Activated T-helper 2 cell treated with anti-CD3 and anti-CD28 coated beads, Interferon-gamma antibody, Interleukin-2, Interleukin-4, amounts not matched to agents 10 μg/mL and 5 μg/mL and 100 μg/mL, durations not matched to agents 14 hours and 24 hours and 36 hours (primary cell): ENCODE measurements around the gene NFATC1. TPM values are rescaled to one million over a fixed set of nuclear protein-coding genes. Genes with fewer than 3 reads are reported as not detected.

Experiments used
- DNase-seq: peaks from one replicate; pipeline ENCODE4 v3.0.0; 2021; ENCODE audit warnings: low spot score
- H3K27ac Mint-ChIP-seq: one replicate; pipeline ENCODE4 v1.8.0; 2021; ENCODE audit warnings: mixed read lengths
- H3K27me3 Mint-ChIP-seq: one replicate; pipeline ENCODE4 v1.8.0; 2021; ENCODE audit warnings: low read depth, mixed read lengths
- H3K36me3 Mint-ChIP-seq: one replicate; pipeline ENCODE4 v1.8.0; 2021; ENCODE audit warnings: low read depth, mixed read lengths
- H3K4me1 Mint-ChIP-seq: one replicate; pipeline ENCODE4 v1.8.0; 2021; ENCODE audit warnings: low read depth, mixed read lengths
- H3K4me3 Mint-ChIP-seq: one replicate; pipeline ENCODE4 v1.8.0; 2021; ENCODE audit warnings: low read depth, mild to moderate bottlenecking, moderate library complexity, mixed read lengths
- H3K9me3 Mint-ChIP-seq: one replicate; pipeline ENCODE4 v1.8.0; 2021; ENCODE audit warnings: mixed read lengths
- intact Hi-C: fragments of 100-400 bp; cut with micrococcal nuclease; formaldehyde crosslinking; loops from one replicate; pipeline ENCODE4 v1.15.1; 2023
- total RNA-seq: library from RNA; stranded (reverse); gene quantifications from 2 replicates; pipeline ENCODE4 v1.2.3, GENCODE V29; 2022

Gene NFATC1
- total RNA-seq, 1 donor from 2014 or later, result 99.9 TPM

DNA sequence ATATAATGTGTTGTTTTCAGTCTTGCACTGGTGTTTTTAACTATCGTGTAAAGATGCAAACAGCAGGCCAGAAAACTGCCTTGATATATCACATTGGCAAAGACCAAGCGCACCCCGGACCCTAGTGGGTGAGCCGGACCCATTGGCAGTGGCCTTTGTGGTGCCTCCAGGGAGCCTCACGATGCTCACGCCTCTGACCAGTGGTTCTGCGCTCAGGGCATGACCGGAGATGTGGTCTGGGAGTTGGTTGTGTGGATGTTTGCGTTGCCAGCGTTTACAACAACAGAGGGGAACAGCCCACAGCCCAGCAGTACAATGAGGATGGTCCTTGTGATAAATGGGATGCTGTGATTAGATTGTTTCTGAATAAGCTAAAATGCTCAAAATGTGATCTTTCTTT is 32.6 kb downstream of the NFATC1 start:
- H3K36me3 Mint-ChIP-seq, result peaks cover 42% of the 10 kb centered on the region
- no peaks in the 10 kb centered on the region for H3K27me3 Mint-ChIP-seq
- intact Hi-C loops, result no loop called here
- H3K9me3 Mint-ChIP-seq, result no peaks in the 10 kb centered on the region
- H3K4me3 Mint-ChIP-seq, result no peak overlapping the region
- H3K27ac Mint-ChIP-seq, result no peak overlapping the region
- peaks cover 8% of the 10 kb centered on the region for H3K4me1 Mint-ChIP-seq
- no peak for DNase-seq

DNA sequence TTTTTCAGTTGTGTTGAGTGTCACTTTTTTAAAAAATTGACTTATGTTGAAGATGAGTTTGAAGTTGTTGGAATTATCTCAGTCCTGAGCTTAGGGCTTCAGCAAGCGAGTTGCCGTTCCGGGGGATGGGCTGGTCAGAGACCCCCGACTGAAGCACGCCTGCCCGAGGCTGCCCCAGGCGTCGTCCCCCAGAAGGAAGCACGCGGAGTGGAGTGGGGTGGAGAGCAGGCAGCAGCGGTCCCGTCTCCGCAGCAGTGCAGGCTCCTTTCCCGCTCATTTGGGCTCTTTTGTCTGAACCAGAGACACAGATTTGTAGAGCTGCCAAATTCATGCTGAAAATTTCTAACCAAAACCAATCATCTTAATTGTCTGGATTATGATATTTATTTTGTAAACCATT is 33.7 kb downstream of the NFATC1 start:
- intact Hi-C loops, result no loop called here
- Mint-ChIP-seq H3K4me3 (no peak overlapping the region), H3K27ac (no peak overlapping the region), H3K36me3 (peaks cover 42% of the 10 kb centered on the region), H3K9me3 (no peaks in the 10 kb centered on the region), H3K27me3 (no peaks in the 10 kb centered on the region), H3K4me1 (peaks cover 8% of the 10 kb centered on the region)
- DNase-seq, result no peak

DNA sequence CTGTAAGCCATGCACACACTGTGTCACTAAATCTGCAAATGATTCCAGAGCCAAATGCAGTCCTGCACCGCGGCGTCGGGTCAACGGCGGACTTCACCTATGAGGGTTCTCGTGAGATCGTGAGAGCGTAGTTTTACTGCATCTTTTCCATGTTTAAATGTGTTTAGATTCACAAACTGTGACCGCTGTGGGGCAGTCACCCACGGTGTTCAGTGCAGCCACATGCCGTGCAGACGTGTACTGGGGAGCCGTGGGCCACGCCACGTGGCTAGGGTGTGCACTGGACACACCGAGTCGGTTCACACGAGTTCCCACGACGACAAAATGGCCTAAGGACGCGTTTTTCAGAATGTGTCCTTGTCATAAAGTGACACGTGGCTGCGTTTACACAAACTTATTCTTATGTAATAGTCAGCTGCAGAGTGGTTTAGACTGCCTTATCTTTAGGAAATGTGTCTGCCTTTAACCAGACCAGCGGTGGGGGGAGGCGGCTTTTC is 34.1 kb downstream of the NFATC1 start:
- H3K4me1 Mint-ChIP-seq, result peaks cover 3% of the 10 kb centered on the region
- DNase-seq, result no peak
- H3K9me3 Mint-ChIP-seq, result no peaks in the 10 kb centered on the region
- intact Hi-C loops, result no loop called here
- no peak overlapping the region for H3K27ac Mint-ChIP-seq
- H3K36me3 Mint-ChIP-seq, result peaks cover 41% of the 10 kb centered on the region
- H3K4me3 Mint-ChIP-seq, result no peak overlapping the region
- no peaks in the 10 kb centered on the region for H3K27me3 Mint-ChIP-seq

DNA sequence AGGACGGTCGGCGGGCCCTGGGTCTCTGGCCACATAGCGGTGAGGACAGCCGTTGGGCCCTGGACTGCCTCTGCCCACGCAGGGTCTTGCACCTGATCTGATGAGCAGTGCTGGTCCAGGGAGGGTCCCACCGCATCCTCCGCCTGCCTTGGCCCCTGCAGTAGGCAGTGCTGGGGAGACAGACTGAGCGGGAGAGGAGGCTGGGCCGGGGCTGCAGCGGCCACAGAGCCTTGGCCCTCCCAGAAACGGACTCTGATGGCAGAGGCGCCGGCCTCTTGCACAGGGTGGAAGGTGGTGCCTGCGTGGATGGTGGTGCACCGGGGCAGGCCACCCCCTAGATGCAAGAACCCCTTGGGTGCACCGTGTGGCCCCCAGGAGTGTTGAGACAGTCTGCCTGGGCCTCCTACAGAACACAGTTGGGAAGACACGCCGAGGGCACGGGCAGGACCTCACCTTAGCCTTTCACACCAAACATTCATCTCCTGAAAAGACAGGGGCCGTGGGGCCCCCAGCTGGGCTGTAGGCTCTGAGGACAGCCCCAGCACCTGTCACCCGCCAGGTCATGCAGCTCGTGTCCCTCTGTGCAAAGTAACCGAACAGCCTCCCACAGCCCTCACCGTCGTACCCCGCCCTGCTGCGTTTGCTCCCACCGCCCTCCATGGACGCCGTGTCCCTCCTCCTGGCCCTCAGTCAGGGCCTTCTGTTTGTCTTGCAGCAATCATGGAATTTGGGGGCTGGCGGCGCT is 36.8 kb downstream of the NFATC1 start:
- intact Hi-C loops, result no loop called here
- peaks cover 2% of the 10 kb centered on the region for H3K4me1 Mint-ChIP-seq
- H3K9me3 Mint-ChIP-seq, result no peaks in the 10 kb centered on the region
- no peaks in the 10 kb centered on the region for H3K27me3 Mint-ChIP-seq
- DNase-seq, result no peak
- no peak overlapping the region for H3K4me3 Mint-ChIP-seq
- peaks cover 43% of the 10 kb centered on the region for H3K36me3 Mint-ChIP-seq
- H3K27ac Mint-ChIP-seq, result no peak overlapping the region

DNA sequence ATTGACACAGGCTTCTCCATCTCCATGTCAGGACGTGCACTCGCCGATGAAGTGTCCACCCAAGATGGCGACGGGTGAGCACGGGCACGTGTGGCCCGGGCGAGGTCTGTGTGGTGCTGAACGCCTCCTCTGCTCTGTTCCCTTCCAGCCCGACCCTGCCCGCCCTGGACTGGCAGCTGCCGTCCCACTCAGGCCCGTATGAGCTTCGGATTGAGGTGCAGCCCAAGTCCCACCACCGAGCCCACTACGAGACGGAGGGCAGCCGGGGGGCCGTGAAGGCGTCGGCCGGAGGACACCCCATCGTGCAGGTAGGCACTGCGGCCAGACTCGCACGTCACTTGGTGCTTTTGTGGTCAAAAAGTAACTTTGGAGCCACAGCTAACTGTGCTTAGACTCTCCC is 37.7 kb downstream of the NFATC1 start:
- Mint-ChIP-seq H3K36me3 (peaks cover 40% of the 10 kb centered on the region), H3K4me3 (no peak overlapping the region), H3K4me1 (peaks cover 2% of the 10 kb centered on the region), H3K9me3 (no peaks in the 10 kb centered on the region), H3K27me3 (no peaks in the 10 kb centered on the region), H3K27ac (no peak overlapping the region)
- intact Hi-C loops, result no loop called here
- DNase-seq, result no peak

DNA sequence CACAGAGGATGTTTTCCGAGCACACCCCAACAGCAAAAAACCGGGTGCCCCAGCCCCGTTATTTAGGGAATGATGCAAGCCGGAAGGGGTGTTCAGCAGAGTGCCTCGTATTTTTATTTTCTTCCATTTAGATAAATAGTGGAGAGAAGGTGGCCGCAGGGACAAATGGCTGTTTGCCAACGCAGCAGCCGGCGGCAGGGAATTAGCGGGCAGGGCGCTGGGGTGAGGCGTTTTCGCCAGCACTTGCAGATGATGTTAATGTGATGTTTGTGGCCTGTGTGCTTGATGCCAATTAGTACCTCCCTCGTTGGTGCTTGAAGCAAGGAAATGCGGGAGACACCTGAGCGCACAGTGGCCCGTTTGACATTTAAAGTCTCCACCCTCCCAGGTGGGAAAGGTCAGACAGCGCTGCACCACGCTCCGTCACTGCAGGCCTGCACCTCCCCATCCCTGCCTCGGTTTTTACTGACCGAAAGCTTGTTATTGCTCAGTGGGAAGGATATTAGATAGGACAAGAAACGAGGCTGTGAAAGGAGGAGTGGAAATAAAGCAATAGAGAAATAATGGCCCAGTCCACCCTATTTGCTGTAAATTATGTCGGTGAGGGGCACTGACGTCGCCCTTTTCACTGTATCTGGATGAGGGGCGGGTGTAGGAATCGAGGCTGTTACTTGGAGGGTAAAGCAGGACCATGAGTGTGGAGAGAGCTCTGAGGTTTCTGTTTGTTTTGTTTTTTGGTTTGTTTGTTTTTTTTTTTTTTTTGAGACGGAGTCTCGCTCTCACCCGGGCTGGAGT is 39.1 kb downstream of the NFATC1 start:
- H3K27me3 Mint-ChIP-seq, result no peaks in the 10 kb centered on the region
- H3K9me3 Mint-ChIP-seq, result no peaks in the 10 kb centered on the region
- no peak for DNase-seq
- intact Hi-C loops, result no loop called here
- H3K27ac Mint-ChIP-seq, result no peak overlapping the region
- no peak overlapping the region for H3K4me3 Mint-ChIP-seq
- peaks cover 10% of the 10 kb centered on the region for H3K4me1 Mint-ChIP-seq
- peaks cover 39% of the 10 kb centered on the region for H3K36me3 Mint-ChIP-seq

DNA sequence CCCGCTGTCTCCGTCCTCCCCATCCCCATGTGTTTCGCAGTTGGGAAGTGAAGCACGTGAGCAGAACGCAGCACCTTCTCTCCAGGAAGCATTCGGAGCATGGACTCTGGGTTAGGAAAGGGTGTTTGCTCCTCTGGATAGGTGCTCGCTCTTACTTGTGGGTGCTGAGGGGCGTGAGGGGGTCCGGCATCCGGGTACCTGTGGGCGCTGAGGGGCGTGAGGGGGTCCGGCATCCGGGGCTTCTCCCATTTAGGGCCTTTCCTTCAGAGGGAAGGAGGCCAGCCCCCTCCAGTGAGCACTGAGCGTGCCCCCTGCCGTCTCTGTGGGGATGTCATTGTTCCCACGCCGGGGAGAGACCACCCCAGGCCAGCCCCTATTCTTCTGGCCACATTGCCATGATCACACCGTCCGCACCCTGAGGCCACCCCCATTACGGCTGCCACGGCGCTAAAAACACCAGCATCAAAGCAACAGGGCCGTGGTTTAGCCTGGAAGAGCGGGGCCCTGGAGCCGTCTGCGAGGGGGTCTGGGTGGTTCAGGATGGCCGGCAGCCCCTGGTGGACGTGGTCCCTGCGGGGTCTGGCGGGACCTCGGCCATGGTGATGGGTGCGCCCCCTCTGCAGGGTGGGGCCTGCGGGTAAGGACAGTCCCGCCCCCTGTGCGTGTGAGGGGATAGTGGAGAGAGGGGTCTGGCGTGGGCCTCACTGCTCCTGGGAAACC is 41.0 kb downstream of the NFATC1 start:
- DNase-seq, result no peak
- Mint-ChIP-seq H3K4me3 (no peak overlapping the region), H3K27ac (no peak overlapping the region), H3K9me3 (no peaks in the 10 kb centered on the region), H3K36me3 (peaks cover 43% of the 10 kb centered on the region), H3K4me1 (peaks cover 10% of the 10 kb centered on the region), H3K27me3 (no peaks in the 10 kb centered on the region)
- intact Hi-C loops, result no loop called here

DNA sequence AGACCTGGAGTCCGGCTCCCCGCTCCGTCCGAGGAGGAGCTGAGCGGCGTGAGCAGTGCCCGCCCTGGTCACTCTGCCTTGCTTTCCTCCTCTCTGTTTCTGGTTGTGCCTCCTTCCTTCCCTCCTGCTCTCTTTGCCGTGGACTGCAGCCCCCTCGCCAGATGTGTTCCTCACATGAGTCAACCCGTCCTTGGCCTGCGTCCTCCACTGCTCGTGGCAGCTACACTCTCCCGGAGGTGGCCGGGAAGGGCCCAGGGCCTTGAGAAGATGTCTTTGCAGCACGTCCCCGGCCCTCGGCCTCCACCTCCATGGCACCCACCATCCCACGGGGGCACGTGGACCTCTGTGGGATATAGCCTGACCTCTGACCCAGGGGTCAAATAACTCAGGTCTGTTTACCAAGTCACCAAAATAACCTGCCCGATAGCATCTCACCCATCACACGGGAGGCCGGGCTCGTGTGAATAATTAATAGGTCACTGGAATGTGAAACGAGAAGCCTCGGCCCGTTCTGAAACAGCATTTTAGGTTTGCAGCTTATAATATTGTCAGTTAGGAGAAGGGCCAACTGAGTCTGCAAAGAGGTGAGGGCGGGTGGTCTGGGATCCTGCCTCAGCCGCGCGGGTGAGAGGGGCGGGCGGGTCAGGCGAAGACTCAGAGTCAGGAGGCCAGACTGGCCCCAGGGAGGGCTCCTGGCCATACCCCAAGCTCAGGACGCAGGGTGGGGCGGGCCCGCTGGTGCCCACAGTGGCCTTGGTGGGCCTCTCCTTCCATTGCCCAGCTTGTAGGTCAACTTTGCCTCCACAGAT is 42.6 kb downstream of the NFATC1 start:
- DNase-seq, result no peak
- Mint-ChIP-seq H3K4me3 (no peak overlapping the region), H3K27ac (no peak overlapping the region), H3K27me3 (no peaks in the 10 kb centered on the region), H3K36me3 (peaks cover 46% of the 10 kb centered on the region), H3K4me1 (peaks cover 16% of the 10 kb centered on the region), H3K9me3 (no peaks in the 10 kb centered on the region)
- intact Hi-C loops, result no loop called here

DNA sequence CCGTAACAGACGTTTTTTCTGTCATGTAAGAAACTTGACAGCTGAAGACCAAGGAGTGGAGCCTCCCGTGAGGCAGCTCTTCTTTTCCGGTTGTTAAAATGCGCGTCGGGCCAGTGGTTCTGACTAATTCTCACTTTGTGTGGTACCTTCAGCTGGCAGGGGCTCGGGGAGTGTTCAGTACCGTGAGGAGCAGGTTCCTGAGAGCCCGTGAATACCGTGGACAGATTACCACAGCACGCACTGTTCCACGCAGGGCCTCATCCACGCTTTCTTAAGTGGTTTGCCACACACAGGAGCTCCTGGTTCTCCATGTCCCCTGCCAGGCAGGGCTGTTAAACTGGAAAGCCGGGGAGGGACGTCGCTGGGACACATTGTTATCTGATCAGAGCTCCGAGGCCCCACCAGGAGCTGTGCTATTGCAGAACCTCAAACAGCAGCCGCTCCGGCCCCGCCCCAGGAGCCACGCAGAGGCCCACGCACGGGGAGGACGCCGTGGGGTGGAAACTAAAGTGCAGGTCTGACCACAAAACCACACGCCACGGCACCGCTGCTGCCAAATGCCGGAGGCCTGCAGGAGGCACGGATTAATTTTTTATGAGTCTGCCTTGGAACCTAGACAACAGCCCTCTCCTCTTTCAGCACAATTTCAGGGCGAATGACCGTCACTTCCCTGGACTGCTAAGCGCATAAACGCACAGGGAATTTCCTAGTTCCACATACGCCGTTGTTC is 43.3 kb downstream of the NFATC1 start:
- H3K36me3 Mint-ChIP-seq, result peaks cover 46% of the 10 kb centered on the region

DNA sequence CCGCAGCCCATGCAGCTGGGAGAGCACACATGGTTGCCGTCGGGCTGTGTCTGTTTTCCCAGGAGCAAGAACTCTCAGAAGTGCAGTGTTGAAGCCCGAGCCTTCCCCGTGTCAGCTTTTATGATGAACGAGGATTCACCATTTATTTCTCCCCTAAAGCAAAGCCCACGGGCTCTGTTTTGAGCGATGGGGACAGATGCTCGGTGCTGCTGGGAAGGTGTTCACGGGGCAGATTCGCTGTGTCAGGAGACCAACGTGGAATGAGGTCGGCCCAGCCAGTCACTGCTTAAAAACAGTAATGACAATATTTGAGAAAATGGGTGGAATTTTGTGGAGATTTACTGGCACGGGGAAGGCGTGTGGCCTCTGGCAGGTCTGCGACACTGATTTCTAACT is 43.9 kb downstream of the NFATC1 start:
- Mint-ChIP-seq H3K4me1 (peaks cover 16% of the 10 kb centered on the region), H3K27me3 (no peaks in the 10 kb centered on the region), H3K9me3 (no peaks in the 10 kb centered on the region), H3K27ac (no peak overlapping the region), H3K4me3 (no peak overlapping the region), H3K36me3 (peaks cover 42% of the 10 kb centered on the region)
- intact Hi-C loops, result loop anchor here (5.0 kb wide), 1 partner anchor 42 kb away; the partner anchor contains the start of gene NFATC1
- DNase-seq, result no peak

More for the DNA sequence above, 43.3 kb downstream of the NFATC1 start:
- H3K9me3 Mint-ChIP-seq, result no peaks in the 10 kb centered on the region
- no peak overlapping the region for H3K27ac Mint-ChIP-seq
- H3K4me3 Mint-ChIP-seq, result no peak overlapping the region
- intact Hi-C loops, result no loop called here
- no peak for DNase-seq
- H3K27me3 Mint-ChIP-seq, result no peaks in the 10 kb centered on the region
- peaks cover 16% of the 10 kb centered on the region for H3K4me1 Mint-ChIP-seq

DNA sequence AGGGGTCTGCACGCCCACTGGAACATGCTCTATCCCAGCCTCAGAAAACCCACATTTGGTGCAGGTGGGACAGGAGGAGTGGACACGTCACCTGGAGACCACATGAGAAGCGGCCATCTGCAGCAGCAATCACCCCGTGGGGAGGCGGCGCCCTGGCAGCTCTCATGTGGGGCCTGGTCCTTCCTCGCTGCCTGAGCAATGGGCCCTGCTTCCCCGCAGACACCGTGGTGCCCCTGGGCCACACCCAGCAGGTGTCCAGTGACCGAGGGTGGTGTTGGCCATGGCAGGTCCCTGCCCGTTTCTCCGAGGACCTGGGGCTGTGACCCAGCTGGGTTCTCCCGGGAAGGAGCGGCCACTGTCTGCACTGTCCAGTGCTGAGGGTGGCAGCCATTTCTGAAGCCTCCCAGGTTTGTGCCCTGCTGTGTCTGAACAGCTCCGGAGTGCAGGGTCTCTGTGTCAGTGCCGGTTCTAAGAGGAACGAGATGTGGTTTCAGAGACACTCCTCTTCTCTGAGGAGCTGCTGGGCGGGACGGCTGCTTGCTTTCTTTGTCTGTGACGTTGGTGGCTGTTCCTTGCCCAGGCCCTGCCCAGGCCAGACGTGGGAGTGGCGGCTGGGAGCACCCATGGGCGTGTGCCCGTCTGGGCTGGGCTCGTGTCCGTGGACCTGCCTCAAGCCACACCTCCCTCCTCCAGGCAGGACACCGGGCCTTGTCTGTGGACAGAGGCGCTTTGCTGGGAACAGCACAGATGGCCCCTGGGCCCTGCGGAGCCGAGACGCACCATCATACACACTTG is 44.8 kb downstream of the NFATC1 start:
- H3K9me3 Mint-ChIP-seq, result no peaks in the 10 kb centered on the region
- peaks cover 16% of the 10 kb centered on the region for H3K4me1 Mint-ChIP-seq
- no peak for DNase-seq
- no peak overlapping the region for H3K4me3 Mint-ChIP-seq
- peaks cover 39% of the 10 kb centered on the region for H3K36me3 Mint-ChIP-seq
- no peak overlapping the region for H3K27ac Mint-ChIP-seq
- H3K27me3 Mint-ChIP-seq, result no peaks in the 10 kb centered on the region
- intact Hi-C loops, result loop anchor here (5.0 kb wide), 1 partner anchor 43 kb away; the partner anchor contains the start of gene NFATC1
